Measurements from ENCODE around the gene WDR53.

The WDR53 gene

DNA sequence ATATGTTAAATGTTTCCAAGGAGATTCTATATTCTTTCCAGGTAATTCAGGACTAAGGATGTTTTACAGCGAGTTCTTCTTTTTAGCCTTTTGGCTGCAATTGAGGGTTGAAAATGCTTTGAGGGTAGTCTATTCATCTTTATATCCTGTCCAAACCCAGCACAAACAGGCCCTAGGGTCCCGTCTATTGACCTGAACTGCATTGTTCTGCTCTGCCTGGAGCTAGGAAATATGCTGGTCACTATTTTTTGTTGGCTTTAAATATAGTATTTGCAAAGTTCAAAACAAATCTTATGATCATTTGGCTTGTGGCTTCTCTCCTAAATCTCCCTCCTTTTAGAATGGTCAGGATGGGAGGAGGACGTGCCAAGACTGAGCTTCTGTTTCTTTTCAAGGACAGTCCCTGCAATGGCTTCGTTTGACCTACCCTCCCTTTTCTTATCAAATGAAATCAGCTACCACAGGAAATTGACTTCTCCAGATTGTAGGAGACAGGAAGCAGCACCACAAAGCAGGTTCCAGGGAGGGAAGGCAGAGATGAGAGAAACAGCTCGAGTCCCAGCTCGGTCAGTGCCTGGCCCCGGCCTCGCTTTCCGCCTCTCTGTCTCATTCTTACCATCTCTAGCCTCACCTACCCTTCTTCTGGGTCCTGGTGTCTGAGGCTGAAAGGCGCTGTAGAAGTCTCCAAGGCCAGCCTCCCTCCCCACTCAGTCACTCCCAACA is 43.6 kb upstream of the WDR53 start:
- no peak for DNase-seq
- H3K36me3 ChIP-seq (replicated peaks; ENCODE audit: insufficient read depth, low read length), result no peaks in the 10 kb centered on the region
- H3K79me2 ChIP-seq (ENCODE audit: low read length), result no peaks in the 10 kb centered on the region
- H4K20me1 ChIP-seq (ENCODE audit: insufficient read depth, low read length), result no peaks in the 10 kb centered on the region
- H2AFZ ChIP-seq (ENCODE audit: low read length), result no peak overlapping the region
- no peak overlapping the region for H3K9ac ChIP-seq (ENCODE audit: low read length)
- TF ChIP-seq, protein P1, sequence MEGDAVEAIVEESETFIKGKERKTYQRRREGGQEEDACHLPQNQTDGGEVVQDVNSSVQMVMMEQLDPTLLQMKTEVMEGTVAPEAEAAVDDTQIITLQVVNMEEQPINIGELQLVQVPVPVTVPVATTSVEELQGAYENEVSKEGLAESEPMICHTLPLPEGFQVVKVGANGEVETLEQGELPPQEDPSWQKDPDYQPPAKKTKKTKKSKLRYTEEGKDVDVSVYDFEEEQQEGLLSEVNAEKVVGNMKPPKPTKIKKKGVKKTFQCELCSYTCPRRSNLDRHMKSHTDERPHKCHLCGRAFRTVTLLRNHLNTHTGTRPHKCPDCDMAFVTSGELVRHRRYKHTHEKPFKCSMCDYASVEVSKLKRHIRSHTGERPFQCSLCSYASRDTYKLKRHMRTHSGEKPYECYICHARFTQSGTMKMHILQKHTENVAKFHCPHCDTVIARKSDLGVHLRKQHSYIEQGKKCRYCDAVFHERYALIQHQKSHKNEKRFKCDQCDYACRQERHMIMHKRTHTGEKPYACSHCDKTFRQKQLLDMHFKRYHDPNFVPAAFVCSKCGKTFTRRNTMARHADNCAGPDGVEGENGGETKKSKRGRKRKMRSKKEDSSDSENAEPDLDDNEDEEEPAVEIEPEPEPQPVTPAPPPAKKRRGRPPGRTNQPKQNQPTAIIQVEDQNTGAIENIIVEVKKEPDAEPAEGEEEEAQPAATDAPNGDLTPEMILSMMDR (IDR thresholded peaks at IDR 0.05; ENCODE audit: low read length), result no peak
- no peak for TF ChIP-seq EZH2phosphoT487 (IDR thresholded peaks at IDR 0.05; ENCODE audit: low read length)
- no peak for TF ChIP-seq EZH2 (optimal IDR thresholded peaks at IDR 0.05; ENCODE audit: low read depth, low read length)
- no peak overlapping the region for H3K4me2 ChIP-seq (ENCODE audit: low read depth, low read length)
- 0 out of 2 replicates have a peak, but pooled peaks cover 3% of the 10 kb centered on the region for H3F3A ChIP-seq (ENCODE audit: insufficient read depth, low read length)
- H3K4me3 ChIP-seq (ENCODE audit: low read length), result no peak overlapping the region
- peaks cover 11% of the 10 kb centered on the region for H3K4me1 ChIP-seq (ENCODE audit: low read length)
- H3K9me2 ChIP-seq (replicated peaks; ENCODE audit: insufficient read depth, low read length), result no peaks in the 10 kb centered on the region
- H3K27ac ChIP-seq (ENCODE audit: low read length), result no peak overlapping the region
- H3K9me3 ChIP-seq (replicated peaks; ENCODE audit: insufficient read depth, low read length), result no peaks in the 10 kb centered on the region
- no peaks in the 10 kb centered on the region for H3K27me3 ChIP-seq (replicated peaks; ENCODE audit: insufficient read depth, low read length)

DNA sequence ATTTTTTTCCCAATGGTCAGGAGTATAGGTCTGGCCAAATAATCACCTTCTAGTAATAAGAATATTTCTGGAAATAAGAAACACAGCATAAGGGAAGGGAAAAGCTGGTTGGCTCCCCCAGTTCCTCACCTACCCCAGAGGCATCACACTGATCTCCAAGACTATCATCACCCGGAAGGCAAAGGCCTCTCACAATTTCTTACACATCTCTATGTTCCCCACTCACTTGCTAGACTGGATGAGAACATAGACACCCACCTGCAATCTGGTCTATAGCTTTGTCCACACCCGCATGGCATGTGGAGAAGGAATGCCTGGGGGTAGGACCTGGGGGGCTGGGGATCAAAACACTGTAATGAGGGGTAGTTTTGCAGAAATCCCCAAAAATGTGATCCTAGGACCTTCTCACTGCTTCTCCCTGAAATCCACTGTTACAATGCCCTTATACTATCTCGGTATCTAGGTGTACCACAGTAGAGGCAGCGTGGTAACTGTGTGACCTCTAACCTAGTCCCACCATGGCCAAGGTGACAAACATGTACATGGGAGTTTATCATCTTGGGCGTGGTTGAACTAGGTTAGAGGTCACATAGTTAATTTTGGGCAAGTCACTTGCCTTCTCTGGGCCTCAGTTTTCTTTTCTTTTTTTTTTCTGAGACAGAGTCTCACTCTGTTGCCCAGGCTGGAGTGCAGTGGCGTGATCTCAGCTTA is 41.6 kb upstream of the WDR53 start:
- DNase-seq, result no peak
- Histone ChIP-seq H3K79me2 (ENCODE audit: low read length) (no peaks in the 10 kb centered on the region), H3K9me2 (replicated peaks; ENCODE audit: insufficient read depth, low read length) (no peaks in the 10 kb centered on the region), H3K9ac (ENCODE audit: low read length) (no peak overlapping the region; the same call in 1 of the 2 replicates), H3K27me3 (replicated peaks; ENCODE audit: insufficient read depth, low read length) (no peaks in the 10 kb centered on the region), H3K9me3 (replicated peaks; ENCODE audit: insufficient read depth, low read length) (no peaks in the 10 kb centered on the region), H3F3A (ENCODE audit: insufficient read depth, low read length) (0 out of 2 replicates have a peak, but pooled peaks cover 3% of the 10 kb centered on the region), H3K4me1 (ENCODE audit: low read length) (peaks cover 11% of the 10 kb centered on the region), H3K4me2 (ENCODE audit: low read depth, low read length) (peak overlapping the region; percentile 44), H3K36me3 (replicated peaks; ENCODE audit: insufficient read depth, low read length) (no peaks in the 10 kb centered on the region), H3K4me3 (ENCODE audit: low read length) (peak overlapping the region; percentile 5; the same call in 1 of the 2 replicates), H2AFZ (ENCODE audit: low read length) (peak overlapping the region; percentile 54), H3K27ac (ENCODE audit: low read length) (no peak overlapping the region), H4K20me1 (ENCODE audit: insufficient read depth, low read length) (no peaks in the 10 kb centered on the region)
- TF ChIP-seq, protein P1 (IDR thresholded peaks at IDR 0.05; ENCODE audit: low read length), result no peak
- TF ChIP-seq EZH2phosphoT487 (IDR thresholded peaks at IDR 0.05; ENCODE audit: low read length) (no peak), EZH2 (optimal IDR thresholded peaks at IDR 0.05; ENCODE audit: low read depth, low read length) (no peak)

DNA sequence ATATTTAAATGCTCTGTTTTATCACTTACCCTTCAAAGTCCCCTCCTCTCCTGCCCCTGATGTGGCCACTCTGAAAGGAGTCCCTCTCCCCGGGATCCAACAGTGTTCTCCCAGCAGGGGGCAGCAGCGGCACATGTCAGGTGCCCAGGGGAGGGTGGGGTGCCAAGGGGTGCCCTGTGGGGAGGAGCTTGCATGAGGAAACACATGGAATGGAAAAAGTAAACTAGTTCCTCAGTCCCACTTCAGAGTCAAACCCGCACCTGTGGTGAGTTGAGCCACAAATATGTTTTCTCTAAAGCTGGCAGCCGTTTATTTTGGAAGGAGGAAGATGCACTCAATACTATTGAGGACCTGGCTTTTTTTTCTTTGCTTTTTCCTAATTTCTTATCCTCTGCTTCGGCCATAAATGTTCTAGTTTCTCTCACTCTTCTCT is 41.0 kb upstream of the WDR53 start:
- Histone ChIP-seq H3K27ac (ENCODE audit: low read length) (no peak overlapping the region), H3K4me1 (ENCODE audit: low read length) (peaks cover 11% of the 10 kb centered on the region), H3F3A (ENCODE audit: insufficient read depth, low read length) (0 out of 2 replicates have a peak, but pooled peaks cover 3% of the 10 kb centered on the region), H3K9me3 (replicated peaks; ENCODE audit: insufficient read depth, low read length) (no peaks in the 10 kb centered on the region), H3K9ac (ENCODE audit: low read length) (no peak overlapping the region; the same call in 1 of the 2 replicates), H3K9me2 (replicated peaks; ENCODE audit: insufficient read depth, low read length) (no peaks in the 10 kb centered on the region), H3K36me3 (replicated peaks; ENCODE audit: insufficient read depth, low read length) (no peaks in the 10 kb centered on the region), H2AFZ (ENCODE audit: low read length) (peak overlapping the region; percentile 54), H3K4me3 (ENCODE audit: low read length) (peak overlapping the region; percentile 5; the same call in 1 of the 2 replicates), H3K4me2 (ENCODE audit: low read depth, low read length) (peak overlapping the region; percentile 44), H3K27me3 (replicated peaks; ENCODE audit: insufficient read depth, low read length) (no peaks in the 10 kb centered on the region), H4K20me1 (ENCODE audit: insufficient read depth, low read length) (no peaks in the 10 kb centered on the region), H3K79me2 (ENCODE audit: low read length) (no peaks in the 10 kb centered on the region)
- no peak for TF ChIP-seq EZH2phosphoT487 (IDR thresholded peaks at IDR 0.05; ENCODE audit: low read length)
- no peak for TF ChIP-seq EZH2 (optimal IDR thresholded peaks at IDR 0.05; ENCODE audit: low read depth, low read length)
- TF ChIP-seq, protein P1 (IDR thresholded peaks at IDR 0.05; ENCODE audit: low read length), result peak; percentile 100
- peak; percentile 91 for DNase-seq

Data from MM.1S (cell line).